Esophagus (tissue), 2 donors: ENCODE results near the gene LUZP2. TPM values are rescaled to one million over a fixed set of nuclear protein-coding genes. Genes with fewer than 3 reads are reported as not detected.
A peak's percentile ranks its signal among the peaks of the same experiment; 100 is the strongest.

Experiments used
- H3K27ac ChIP-seq, 2 donors: one replicate each; pipeline ENCODE4 v1.5.1; 2013; ENCODE audit warnings: low read depth in 2 of 2, mild to moderate bottlenecking in 2 of 2, inconsistent platforms in 1 of 2, low read length in 1 of 2, moderate library complexity in 1 of 2
- H3K27me3 ChIP-seq, 2 donors: one replicate each; pipeline ENCODE4 v1.6.1; 2013; ENCODE audit warnings: low read length in 2 of 2, control low read depth in 1 of 2, mild to moderate bottlenecking in 1 of 2; ENCODE audit not compliant: insufficient read depth in 2 of 2, control insufficient read depth in 1 of 2
- H3K36me3 ChIP-seq, 2 donors: one replicate each; pipeline ENCODE4 v1.6.1; 2013; ENCODE audit warnings: low read length in 1 of 2; ENCODE audit not compliant: control insufficient read depth in 2 of 2, insufficient read depth in 2 of 2
- H3K4me1 ChIP-seq, 2 donors: one replicate each; pipeline ENCODE4 v1.6.1; 2013; ENCODE audit warnings: low read length in 1 of 2; ENCODE audit not compliant: control insufficient read depth in 2 of 2, insufficient read depth in 2 of 2
- H3K4me3 ChIP-seq, 2 donors: one replicate each; pipeline ENCODE4 v1.5.1; 2013; ENCODE audit warnings: low read length in 2 of 2, mild to moderate bottlenecking in 2 of 2, low read depth in 1 of 2, moderate library complexity in 1 of 2
- H3K9me3 ChIP-seq, 2 donors: one replicate each; pipeline ENCODE4 v1.6.1; 2013; ENCODE audit warnings: mild to moderate bottlenecking in 2 of 2, low read depth in 1 of 2, low read length in 1 of 2, moderate library complexity in 1 of 2; ENCODE audit not compliant: control insufficient read depth in 2 of 2, insufficient read depth in 1 of 2
- WGBS, 2 donors: extraction: QIAGEN DNeasy Blood & Tissue Kit; methylation state at CpG; one replicate each; pipeline ENCODE4 v1.1.7; 2013; 5-methylcytosine and 5-hydroxymethylcytosine counted together
- polyA plus RNA-seq, 2 donors: library from polyadenylated mRNA; stranded (reverse); fragments of 200-250 nt; gene quantifications; one replicate each; pipeline ENCODE4 v1.2.3, GENCODE V29; 2013
- donor health status: healthy with polysubstance abuse.
- donor health status: Bipolar disorder and iron deficiency.

The LUZP2 gene
- polyA plus RNA-seq: under 1 TPM; 0.20 TPM

- no peaks in the 10 kb centered on the region for H3K27me3 ChIP-seq
- H3K4me3 ChIP-seq: peak within 1 kb of the TSS; percentile 32
- no peak within 1 kb of the TSS for H3K27ac ChIP-seq
- WGBS, 2 donors: 4 to 7% methylated on average over 64 to 65 of the region's 65 CpGs
- H3K36me3 ChIP-seq: no peaks in the 10 kb centered on the region
- H3K4me1 ChIP-seq: no peaks in the 10 kb centered on the region
- no peaks in the 10 kb centered on the region for H3K9me3 ChIP-seq
These were observed at the start of gene LUZP2 for GRCh38 chr11:24496736-24497725. TSS of gene LUZP2 (plus strand) at chr11:24497053.

- Histone ChIP-seq H3K27me3 (no peaks in the 10 kb centered on the region), H3K27ac (no peak overlapping the region), H3K4me1 (no peaks in the 10 kb centered on the region), H3K36me3 (no peaks in the 10 kb centered on the region), H3K4me3 (no peak overlapping the region), H3K9me3 (no peaks in the 10 kb centered on the region)
- whole genome bisulfite sequencing, 2 donors: 59 to 60% methylated on average over 3 of the region's 3 CpGs
These were observed 43.6 kb upstream of the LUZP2 start for GRCh38 chr11:24453129-24453718.

GRCh38 chr11:24457985-24458384 is 38.9 kb upstream of the LUZP2 start:
- H3K4me1 ChIP-seq: no peaks in the 10 kb centered on the region
- no peaks in the 10 kb centered on the region for H3K27me3 ChIP-seq
- H3K27ac ChIP-seq: no peak overlapping the region
- H3K4me3 ChIP-seq: no peak overlapping the region
- no peaks in the 10 kb centered on the region for H3K9me3 ChIP-seq
- H3K36me3 ChIP-seq: no peaks in the 10 kb centered on the region

- H3K9me3 ChIP-seq: peaks cover 0 to 3% of the 10 kb centered on the region in 2 donors
- no peak overlapping the region for H3K27ac ChIP-seq
- no peak overlapping the region for H3K4me3 ChIP-seq
- no peaks in the 10 kb centered on the region for H3K36me3 ChIP-seq
- H3K27me3 ChIP-seq: no peaks in the 10 kb centered on the region
- no peaks in the 10 kb centered on the region for H3K4me1 ChIP-seq
- 90 to 91% methylated on average over 1 of the region's 1 CpG for WGBS, 2 donors
These were observed 26.4 kb upstream of the LUZP2 start for GRCh38 chr11:24470431-24470830.

- WGBS, 2 donors: 57 to 73% methylated on average over 2 of the region's 2 CpGs
These were observed 25.8 kb upstream of the LUZP2 start for GRCh38 chr11:24471084-24471483.

GRCh38 chr11:24478718-24479117 is 18.1 kb upstream of the LUZP2 start:
- Histone ChIP-seq H3K9me3 (peaks cover 0 to 3% of the 10 kb centered on the region in 2 donors), H3K27ac (no peak overlapping the region), H3K4me3 (no peak overlapping the region), H3K27me3 (no peaks in the 10 kb centered on the region), H3K4me1 (no peaks in the 10 kb centered on the region), H3K36me3 (no peaks in the 10 kb centered on the region)
- 78 to 89% methylated on average over 1 of the region's 1 CpG for WGBS, 2 donors

More at GRCh38 chr11:24471084-24471483, 25.8 kb upstream of the LUZP2 start:
- Histone ChIP-seq H3K9me3 (peaks cover 0 to 3% of the 10 kb centered on the region in 2 donors), H3K36me3 (no peaks in the 10 kb centered on the region), H3K27me3 (no peaks in the 10 kb centered on the region), H3K4me1 (no peaks in the 10 kb centered on the region), H3K27ac (no peak overlapping the region), H3K4me3 (no peak overlapping the region)

GRCh38 chr11:24489477-24489876 is 7.4 kb upstream of the LUZP2 start:
- WGBS, 2 donors: 76 to 78% methylated on average over 4 of the region's 4 CpGs
- Histone ChIP-seq H3K27me3 (no peaks in the 10 kb centered on the region), H3K27ac (no peak overlapping the region), H3K36me3 (no peaks in the 10 kb centered on the region), H3K4me3 (no peak overlapping the region), H3K9me3 (no peaks in the 10 kb centered on the region), H3K4me1 (no peaks in the 10 kb centered on the region)

- WGBS, 2 donors: 6 to 8% methylated on average over 14 of the region's 14 CpGs
- H3K4me3 ChIP-seq: peak overlapping the region; percentile 32
- H3K27ac ChIP-seq: no peak overlapping the region
- no peaks in the 10 kb centered on the region for H3K27me3 ChIP-seq
- no peaks in the 10 kb centered on the region for H3K36me3 ChIP-seq
- H3K4me1 ChIP-seq: no peaks in the 10 kb centered on the region
- H3K9me3 ChIP-seq: no peaks in the 10 kb centered on the region
These were observed 492 bp upstream of the LUZP2 start for GRCh38 chr11:24496386-24496735.

- H3K4me1 ChIP-seq: no peaks in the 10 kb centered on the region
- no peaks in the 10 kb centered on the region for H3K27me3 ChIP-seq
- no peaks in the 10 kb centered on the region for H3K36me3 ChIP-seq
- WGBS, 2 donors: 53 to 55% methylated on average over 3 of the region's 3 CpGs
- H3K4me3 ChIP-seq: no peak overlapping the region
- H3K27ac ChIP-seq: no peak overlapping the region
- H3K9me3 ChIP-seq: no peaks in the 10 kb centered on the region
These were observed 978 bp downstream of the LUZP2 start for GRCh38 chr11:24497831-24498230.
